H9 (cell line): ENCODE data around the gene GPR137. TPM values are rescaled to one million over a fixed set of nuclear protein-coding genes. Genes with fewer than 3 reads are reported as not detected.

Experiments used
- DNase-seq: peaks from one replicate; pipeline ENCODE4 v3.0.0-alpha.2; 2017
- H2AFZ ChIP-seq: one replicate; pipeline ENCODE4 v1.6.1; 2013; ENCODE audit warnings: mild to moderate bottlenecking, low read length, control low read depth, moderate library complexity
- H2AK5ac ChIP-seq: 2 replicates; pipeline ENCODE4 v1.6.1; 2013; ENCODE audit warnings: low read length, control low read depth, mixed read lengths; ENCODE audit not compliant: insufficient read length
- H2BK120ac ChIP-seq: one replicate; pipeline ENCODE4 v1.6.1; 2013; ENCODE audit warnings: low read depth, mild to moderate bottlenecking, low read length, control low read depth, inconsistent platforms; ENCODE audit not compliant: poor library complexity, severe bottlenecking
- H2BK12ac ChIP-seq: 2 replicates; pipeline ENCODE4 v1.6.1; 2013; ENCODE audit warnings: low read length, control low read depth, mixed read lengths, low read depth; ENCODE audit not compliant: insufficient read length
- H2BK15ac ChIP-seq: 2 replicates; pipeline ENCODE4 v1.6.1; 2013; ENCODE audit warnings: low read depth, low read length, control low read depth
- H2BK20ac ChIP-seq: one replicate; pipeline ENCODE4 v1.6.1; 2013; ENCODE audit warnings: low read depth, mild to moderate bottlenecking, low read length, control low read depth, inconsistent platforms; ENCODE audit not compliant: poor library complexity, severe bottlenecking
- H2BK5ac ChIP-seq: 2 replicates; pipeline ENCODE4 v1.6.1; 2013; ENCODE audit warnings: low read length, control low read depth, mixed read lengths; ENCODE audit not compliant: insufficient read length
- H3K14ac ChIP-seq: 2 replicates; pipeline ENCODE4 v1.6.1; 2013; ENCODE audit warnings: low read length, control low read depth; ENCODE audit not compliant: insufficient read depth
- H3K18ac ChIP-seq: 2 replicates; pipeline ENCODE4 v1.6.1; 2013; ENCODE audit warnings: low read depth, mild to moderate bottlenecking, mixed read lengths, low read length, control low read depth; ENCODE audit not compliant: insufficient read length
- H3K23ac ChIP-seq: 2 replicates; pipeline ENCODE4 v1.6.1; 2013; ENCODE audit warnings: low read length, control low read depth, mixed read lengths, low read depth; ENCODE audit not compliant: insufficient read length
- H3K23me2 ChIP-seq: 2 replicates; pipeline ENCODE4 v1.6.1; 2013; ENCODE audit warnings: low read depth, mild to moderate bottlenecking, mixed read lengths, low read length, control low read depth; ENCODE audit not compliant: insufficient read length, poor library complexity, severe bottlenecking
- H3K27ac ChIP-seq: 2 replicates; pipeline ENCODE4 v1.5.1; 2013; ENCODE audit warnings: low read length, control low read depth, mixed read lengths, low read depth; ENCODE audit not compliant: insufficient read length
- H3K27me3 ChIP-seq: 2 replicates; pipeline ENCODE4 v1.6.1; 2013; ENCODE audit warnings: low read length, control low read depth, inconsistent platforms; ENCODE audit not compliant: insufficient read depth
- H3K4ac ChIP-seq: 2 replicates; pipeline ENCODE4 v1.6.1; 2013; ENCODE audit warnings: low read depth, mild to moderate bottlenecking, control low read depth, inconsistent platforms, low read length, moderate library complexity
- H3K4me1 ChIP-seq: 2 replicates; pipeline ENCODE4 v1.6.1; 2013; ENCODE audit warnings: low read length, control low read depth, inconsistent platforms; ENCODE audit not compliant: insufficient read depth
- H3K4me2 ChIP-seq: 2 replicates; pipeline ENCODE4 v1.6.1; 2013; ENCODE audit warnings: low read length, control low read depth, mixed read lengths; ENCODE audit not compliant: insufficient read length, insufficient read depth
- H3K56ac ChIP-seq: 2 replicates; pipeline ENCODE4 v1.6.1; 2013; ENCODE audit warnings: low read depth, mild to moderate bottlenecking, mixed read lengths, low read length, control low read depth; ENCODE audit not compliant: insufficient read length
- H3K79me1 ChIP-seq: 2 replicates; pipeline ENCODE4 v1.6.1; 2013; ENCODE audit warnings: low read depth, mild to moderate bottlenecking, moderate library complexity, low read length, control low read depth, inconsistent platforms; ENCODE audit not compliant: insufficient read depth, poor library complexity, severe bottlenecking
- H3K79me2 ChIP-seq: 2 replicates; pipeline ENCODE4 v1.6.1; 2013; ENCODE audit warnings: low read length, control low read depth, inconsistent platforms; ENCODE audit not compliant: insufficient read depth
- H3K9ac ChIP-seq: 2 replicates; pipeline ENCODE4 v1.6.1; 2013; ENCODE audit warnings: low read length, control low read depth, mixed read lengths; ENCODE audit not compliant: insufficient read length; ENCODE audit errors: extremely low read depth
- H3K9me3 ChIP-seq: one replicate; pipeline ENCODE4 v1.6.1; 2013; ENCODE audit warnings: low read depth, low read length, inconsistent platforms; ENCODE audit not compliant: control insufficient read depth
- H3T11ph ChIP-seq: one replicate; pipeline ENCODE4 v1.6.1; 2013; ENCODE audit warnings: mild to moderate bottlenecking, low read length, control low read depth, inconsistent platforms
- H4K20me1 ChIP-seq: one replicate; pipeline ENCODE4 v1.6.1; 2013; ENCODE audit not compliant: control insufficient read depth, insufficient read length, insufficient read depth
- H4K5ac ChIP-seq: 2 replicates; pipeline ENCODE4 v1.6.1; 2013; ENCODE audit warnings: low read depth, mild to moderate bottlenecking, mixed read lengths, low read length, control low read depth; ENCODE audit not compliant: insufficient read length
- H4K8ac ChIP-seq: replicated peaks from 2 replicates; pipeline ENCODE4 v1.6.1; 2013; ENCODE audit warnings: low read length, control low read depth, mixed read lengths, low read depth; ENCODE audit not compliant: insufficient read length
- H4K91ac ChIP-seq: 2 replicates; pipeline ENCODE4 v1.6.1; 2013; ENCODE audit warnings: low read depth, mild to moderate bottlenecking, moderate library complexity, mixed read lengths, low read length, control low read depth; ENCODE audit not compliant: insufficient read length
- H3K27ac Mint-ChIP-seq, 3 experiments: 2 replicates in 2 of 3; 3 replicates in 1 of 3; pipeline ENCODE4 v1.8.0; 2020 to 2021; ENCODE audit warnings: mixed read lengths in 3 of 3, mild to moderate bottlenecking in 1 of 3, moderate library complexity in 1 of 3
- H3K27me3 Mint-ChIP-seq: 2 replicates; pipeline ENCODE4 v1.8.0; 2021; ENCODE audit warnings: low read depth, mild to moderate bottlenecking, moderate library complexity, mixed read lengths
- H3K36me3 Mint-ChIP-seq, 3 experiments: 2 replicates in 2 of 3; 3 replicates in 1 of 3; pipeline ENCODE4 v1.8.0; 2020 to 2021; ENCODE audit warnings: low read depth in 3 of 3, mixed read lengths in 3 of 3; ENCODE audit not compliant: insufficient read depth in 1 of 3
- H3K4me1 Mint-ChIP-seq, 2 experiments: 2 replicates each; pipeline ENCODE4 v1.8.0; 2020; ENCODE audit warnings: mixed read lengths in 2 of 2
- H3K4me3 Mint-ChIP-seq, 2 experiments: 2 replicates in 1 of 2; 3 replicates in 1 of 2; pipeline ENCODE4 v1.8.0; 2020 to 2021; ENCODE audit warnings: mild to moderate bottlenecking in 2 of 2, mixed read lengths in 2 of 2, moderate library complexity in 1 of 2
- H3K9me3 Mint-ChIP-seq, 2 experiments: 2 replicates in 1 of 2; 3 replicates in 1 of 2; pipeline ENCODE4 v1.8.0; 2020; ENCODE audit warnings: mild to moderate bottlenecking in 2 of 2, mixed read lengths in 2 of 2, moderate library complexity in 1 of 2
- WGBS: extraction: QIAGEN DNeasy Blood & Tissue Kit; methylation state at CpG from one replicate; pipeline ENCODE4 v1.1.7; 2013; ENCODE audit warnings: missing lambda C conversion rate, low lambda C conversion rate, mixed read lengths; ENCODE audit not compliant: insufficient read length; ENCODE audit errors: extremely low coverage; 5-methylcytosine and 5-hydroxymethylcytosine counted together
- total RNA-seq: library from RNA; stranded (reverse); gene quantifications from 2 replicates; pipeline ENCODE4 v1.2.1, GENCODE V29; 2021
- TF ChIP-seq, protein P1 (sequence below): fragments of 200-600 bp; sonication (generic); conservative IDR thresholded peaks from 3 replicates; pipeline ENCODE4 v1.8.0; 2021; ENCODE audit warnings: antibody characterized with exemption, mild to moderate bottlenecking

GPR137 gene
- total RNA-seq, 1 experiment from 2014 or later, result 39.6 TPM

DNA sequence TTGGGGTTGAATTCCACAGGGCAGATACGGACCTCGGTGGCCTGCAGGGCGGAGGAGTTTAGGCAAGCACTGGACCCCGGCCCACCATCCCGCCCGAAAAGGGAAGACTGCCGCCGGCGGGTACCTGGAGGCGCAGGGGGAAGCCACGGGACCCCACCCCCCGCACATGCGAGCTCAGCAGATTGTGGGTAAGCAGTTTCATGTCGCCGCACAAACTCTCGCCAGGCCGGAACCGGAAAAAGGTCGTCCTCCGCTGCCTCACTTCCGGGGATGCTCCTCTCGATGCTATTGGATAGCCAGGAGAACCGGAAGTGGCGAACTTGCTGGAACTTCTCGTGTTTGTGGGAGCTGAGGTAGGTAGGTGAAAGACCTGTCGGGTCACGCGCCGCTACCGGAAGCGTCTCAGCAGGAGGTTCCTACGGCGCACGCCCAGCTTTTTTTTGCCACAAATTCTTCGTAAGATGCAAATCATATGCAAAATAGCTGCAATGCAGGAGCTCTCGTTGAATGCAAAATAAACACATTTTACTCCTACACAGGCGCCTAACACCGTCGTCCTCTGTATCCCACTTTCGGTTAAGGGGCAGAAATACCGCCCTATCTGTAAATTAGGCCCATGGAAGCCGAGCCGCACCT, 31.8 kb downstream of the GPR137 start, which contains the start of gene TRMT112:
TSS of gene TRMT112 (minus strand) at position 235 of the 636 bp plus-strand sequence. CDS start at position 202, 33 bp downstream.
- Histone ChIP-seq H3K4ac (no peak within 1 kb of the TSS), H3K56ac (no peak within 1 kb of the TSS)
- WGBS, result no CpG with 5 or more reads among the region's 43 CpGs

More for the DNA sequence above, 31.8 kb downstream of the GPR137 start, which contains the start of gene TRMT112:
- peaks cover 3% of the 10 kb centered on the region for H3K23me2 ChIP-seq
- H4K20me1 ChIP-seq, result peaks cover 2% of the 10 kb centered on the region
- peak within 1 kb of the TSS; percentile 77 for H3K14ac ChIP-seq
- Mint-ChIP-seq H3K4me1 (peaks cover 16 to 17% of the 10 kb centered on the region in 2 experiments), H3K27me3 (no peaks in the 10 kb centered on the region), H3K9me3 (no peaks in the 10 kb centered on the region), H3K36me3 (peaks cover 25 to 52% (median 43%) of the 10 kb centered on the region in 3 experiments; a peak in 6 of 7 replicates), H3K4me3 (peak within 1 kb of the TSS; percentile 90 to 93), H3K27ac (peak within 1 kb of the TSS; percentile 99 to 100 (median 99))
- no peak within 1 kb of the TSS for H2BK120ac ChIP-seq
- DNase-seq, result peak; percentile 99
- peak within 1 kb of the TSS; percentile 76 for H3K18ac ChIP-seq
- peaks cover 4% of the 10 kb centered on the region; the same call in 1 of the 2 replicates for H3K79me2 ChIP-seq
- H3K27me3 ChIP-seq, result no peaks in the 10 kb centered on the region
- H3K23ac ChIP-seq, result no peak within 1 kb of the TSS
- H2BK12ac ChIP-seq, result no peak within 1 kb of the TSS
- H3K9ac ChIP-seq, result peak within 1 kb of the TSS; percentile 73
- no peak within 1 kb of the TSS for H2BK20ac ChIP-seq
- H3K4me2 ChIP-seq, result peak within 1 kb of the TSS; percentile 51
- H3K4me1 ChIP-seq, result no peaks in the 10 kb centered on the region
- peak within 1 kb of the TSS; percentile 43 for H2AFZ ChIP-seq
- no peaks in the 10 kb centered on the region for H3K79me1 ChIP-seq
- TF ChIP-seq, protein P1, sequence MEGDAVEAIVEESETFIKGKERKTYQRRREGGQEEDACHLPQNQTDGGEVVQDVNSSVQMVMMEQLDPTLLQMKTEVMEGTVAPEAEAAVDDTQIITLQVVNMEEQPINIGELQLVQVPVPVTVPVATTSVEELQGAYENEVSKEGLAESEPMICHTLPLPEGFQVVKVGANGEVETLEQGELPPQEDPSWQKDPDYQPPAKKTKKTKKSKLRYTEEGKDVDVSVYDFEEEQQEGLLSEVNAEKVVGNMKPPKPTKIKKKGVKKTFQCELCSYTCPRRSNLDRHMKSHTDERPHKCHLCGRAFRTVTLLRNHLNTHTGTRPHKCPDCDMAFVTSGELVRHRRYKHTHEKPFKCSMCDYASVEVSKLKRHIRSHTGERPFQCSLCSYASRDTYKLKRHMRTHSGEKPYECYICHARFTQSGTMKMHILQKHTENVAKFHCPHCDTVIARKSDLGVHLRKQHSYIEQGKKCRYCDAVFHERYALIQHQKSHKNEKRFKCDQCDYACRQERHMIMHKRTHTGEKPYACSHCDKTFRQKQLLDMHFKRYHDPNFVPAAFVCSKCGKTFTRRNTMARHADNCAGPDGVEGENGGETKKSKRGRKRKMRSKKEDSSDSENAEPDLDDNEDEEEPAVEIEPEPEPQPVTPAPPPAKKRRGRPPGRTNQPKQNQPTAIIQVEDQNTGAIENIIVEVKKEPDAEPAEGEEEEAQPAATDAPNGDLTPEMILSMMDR, result no peak
- peak within 1 kb of the TSS; percentile 79 for H3K27ac ChIP-seq
- no peak within 1 kb of the TSS for H2AK5ac ChIP-seq
- no peak within 1 kb of the TSS for H4K5ac ChIP-seq
- no peak within 1 kb of the TSS for H2BK5ac ChIP-seq
- H2BK15ac ChIP-seq, result no peak within 1 kb of the TSS
- no peak within 1 kb of the TSS for H4K91ac ChIP-seq
- no peak within 1 kb of the TSS for H4K8ac ChIP-seq
- no peak within 1 kb of the TSS for H3T11ph ChIP-seq
- no peaks in the 10 kb centered on the region for H3K9me3 ChIP-seq
